ENCODE measurements around the gene PID1. TPM values are rescaled to one million over a fixed set of nuclear protein-coding genes. Genes with fewer than 3 reads are reported as not detected.

Gene PID1
- total RNA-seq, 1 experiment from 2014 or later = 2.9 TPM

DNA sequence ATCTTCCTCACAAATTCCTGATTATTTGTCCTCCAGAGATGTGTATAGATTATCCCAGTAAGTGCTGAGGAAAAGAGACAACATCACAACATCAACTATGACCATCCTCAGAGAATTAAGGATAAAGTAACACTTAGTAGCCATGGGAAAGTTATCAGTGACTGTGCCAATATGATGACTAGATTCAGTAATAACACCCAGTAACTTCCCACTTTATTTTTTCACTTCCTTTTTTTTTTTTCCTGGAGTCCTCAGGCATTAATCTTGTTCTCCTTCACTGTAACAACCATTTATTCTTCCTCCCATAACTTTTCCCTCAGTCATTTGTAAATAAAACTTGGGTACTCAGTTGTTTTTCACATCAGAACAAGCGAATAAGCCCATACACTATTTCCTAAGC, 16.7 kb upstream of the PID1 start:
- ChIA-PET CTCF (no interaction called here), POLR2A (no interaction called here)
- Histone ChIP-seq H3K27ac (ENCODE audit: low read length) (no peak overlapping the region), H3K4me1 (ENCODE audit: control insufficient read depth, insufficient read depth, low read length) (no peaks in the 10 kb centered on the region), H3K36me3 (ENCODE audit: control insufficient read depth, insufficient read depth, low read length) (no peaks in the 10 kb centered on the region), H3K4me3 (ENCODE audit: low read depth in 2 of 2, low read length in 2 of 2) (no peak overlapping the region), H3K27me3 (ENCODE audit: control insufficient read depth, insufficient read depth, low read length) (no peaks in the 10 kb centered on the region), H3K9me3 (ENCODE audit: control insufficient read depth, insufficient read depth, low read depth, low read length) (no peaks in the 10 kb centered on the region)
- DNase-seq (ENCODE audit: low read depth, low spot score) = no peak
- in situ Hi-C loops (cut with HindIII; ENCODE audit: low pct_unique_long_range_greater_than_20kb, low sequenced_read_pairs) = no loop called here
- TF ChIP-seq REST (IDR thresholded peaks at IDR 0.05; ENCODE audit: insufficient read depth in 1 of 2, low read depth in 2 of 2, low read length in 1 of 2) (no peak), POLR2AphosphoS5 (IDR thresholded peaks at IDR 0.05; ENCODE audit: low read depth, low read length) (no peak), TCF7L2 (IDR thresholded peaks at IDR 0.05; ENCODE audit: low read depth, low read length) (no peak), SIN3A (IDR thresholded peaks at IDR 0.05; ENCODE audit: borderline replicate concordance, insufficient read depth, low read depth, low read length) (no peak)
- TF ChIP-seq, protein P1, sequence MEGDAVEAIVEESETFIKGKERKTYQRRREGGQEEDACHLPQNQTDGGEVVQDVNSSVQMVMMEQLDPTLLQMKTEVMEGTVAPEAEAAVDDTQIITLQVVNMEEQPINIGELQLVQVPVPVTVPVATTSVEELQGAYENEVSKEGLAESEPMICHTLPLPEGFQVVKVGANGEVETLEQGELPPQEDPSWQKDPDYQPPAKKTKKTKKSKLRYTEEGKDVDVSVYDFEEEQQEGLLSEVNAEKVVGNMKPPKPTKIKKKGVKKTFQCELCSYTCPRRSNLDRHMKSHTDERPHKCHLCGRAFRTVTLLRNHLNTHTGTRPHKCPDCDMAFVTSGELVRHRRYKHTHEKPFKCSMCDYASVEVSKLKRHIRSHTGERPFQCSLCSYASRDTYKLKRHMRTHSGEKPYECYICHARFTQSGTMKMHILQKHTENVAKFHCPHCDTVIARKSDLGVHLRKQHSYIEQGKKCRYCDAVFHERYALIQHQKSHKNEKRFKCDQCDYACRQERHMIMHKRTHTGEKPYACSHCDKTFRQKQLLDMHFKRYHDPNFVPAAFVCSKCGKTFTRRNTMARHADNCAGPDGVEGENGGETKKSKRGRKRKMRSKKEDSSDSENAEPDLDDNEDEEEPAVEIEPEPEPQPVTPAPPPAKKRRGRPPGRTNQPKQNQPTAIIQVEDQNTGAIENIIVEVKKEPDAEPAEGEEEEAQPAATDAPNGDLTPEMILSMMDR (IDR thresholded peaks at IDR 0.05) = no peak
- intact Hi-C loops (cut with micrococcal nuclease; ENCODE audit: unreplicated experiment) = no loop called here
- ATAC-seq = no peak
- BruUV-seq (replicated peaks) = no TSS peak

DNA sequence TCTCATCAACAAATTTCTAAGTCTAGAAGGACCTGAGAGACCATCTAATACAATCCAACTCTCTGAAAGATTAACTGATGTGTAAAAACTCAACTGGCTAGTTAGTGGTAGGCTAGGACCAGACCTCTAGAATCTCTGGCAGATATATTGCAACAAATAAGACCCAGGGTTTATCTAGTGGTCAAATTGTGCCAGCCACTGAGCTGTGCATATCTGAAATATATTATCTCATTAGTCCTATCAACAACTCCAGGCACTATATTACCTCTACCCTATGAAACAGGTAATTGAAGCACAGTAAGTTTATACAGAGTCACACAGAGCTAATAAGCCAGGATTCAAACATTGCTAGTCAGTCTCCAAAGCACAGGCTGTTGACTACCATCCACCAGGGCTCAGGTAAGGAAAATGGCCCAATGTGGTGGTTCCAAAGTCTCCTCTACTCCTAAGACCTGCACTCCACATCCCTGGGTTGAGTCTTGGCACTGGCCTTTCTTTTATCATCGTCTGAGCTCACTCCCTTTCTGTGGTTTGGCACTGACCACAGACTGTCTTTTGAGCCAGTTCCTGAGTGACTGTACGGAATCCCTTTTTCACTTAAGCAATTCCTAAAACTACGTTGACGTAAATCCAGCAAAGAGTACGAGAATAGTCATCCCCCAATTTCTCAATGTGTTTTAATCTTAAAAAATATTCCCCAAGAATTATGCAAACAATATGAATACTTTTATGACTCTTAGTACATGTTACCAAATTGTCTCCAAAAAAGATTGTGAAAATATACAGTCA, 11.9 kb upstream of the PID1 start:
- Histone ChIP-seq H3K36me3 (ENCODE audit: control insufficient read depth, insufficient read depth, low read length) (no peaks in the 10 kb centered on the region), H3K4me3 (ENCODE audit: low read depth in 2 of 2, low read length in 2 of 2) (no peak overlapping the region), H3K27ac (ENCODE audit: low read length) (no peak overlapping the region), H3K9me3 (ENCODE audit: control insufficient read depth, insufficient read depth, low read depth, low read length) (no peaks in the 10 kb centered on the region), H3K27me3 (ENCODE audit: control insufficient read depth, insufficient read depth, low read length) (no peaks in the 10 kb centered on the region), H3K4me1 (ENCODE audit: control insufficient read depth, insufficient read depth, low read length) (no peaks in the 10 kb centered on the region)
- intact Hi-C loops (cut with micrococcal nuclease; ENCODE audit: unreplicated experiment) = no loop called here
- no peak for ATAC-seq
- ChIA-PET CTCF (no interaction called here), POLR2A (no interaction called here)
- in situ Hi-C loops (cut with HindIII; ENCODE audit: low pct_unique_long_range_greater_than_20kb, low sequenced_read_pairs) = no loop called here
- BruUV-seq (replicated peaks) = no TSS peak
- DNase-seq (ENCODE audit: low read depth, low spot score) = no peak
- no peak for TF ChIP-seq TCF7L2 (IDR thresholded peaks at IDR 0.05; ENCODE audit: low read depth, low read length)
- TF ChIP-seq, protein P1 (IDR thresholded peaks at IDR 0.05) = no peak
- TF ChIP-seq SIN3A (IDR thresholded peaks at IDR 0.05; ENCODE audit: borderline replicate concordance, insufficient read depth, low read depth, low read length) = no peak
- TF ChIP-seq REST (IDR thresholded peaks at IDR 0.05; ENCODE audit: insufficient read depth in 1 of 2, low read depth in 2 of 2, low read length in 1 of 2) = no peak
- no peak for TF ChIP-seq POLR2AphosphoS5 (IDR thresholded peaks at IDR 0.05; ENCODE audit: low read depth, low read length)

All from Panc1 (cell line).